Renal pelvis (tissue), 12 donors: Measurements from ENCODE around the gene S100A7. TPM values are rescaled to one million over a fixed set of nuclear protein-coding genes. Genes with fewer than 3 reads are reported as not detected.
A peak's percentile ranks its signal among the peaks of the same experiment; 100 is the strongest.

ENCODE experiments used
- DNase-seq: peaks from one replicate; pipeline ENCODE4 v3.0.0-alpha.2; 2013
- long read RNA-seq, 16 experiments: transcript quantifications; one replicate each; lab custom pipeline, GENCODE V29; 2026
- polyA plus RNA-seq, 3 donors: library from polyadenylated mRNA; unstranded; fragments of 120-200 nt; gene quantifications; one replicate each; pipeline ENCODE4 v1.2.1, GENCODE V29; 2013; ENCODE audit not compliant: insufficient read length in 3 of 3

Gene S100A7
- under 1 TPM in 1 of 3 donors, not detected in 2; 0.98 TPM for polyA plus RNA-seq
- long read RNA-seq, donor 1 = 0 reads
- long read RNA-seq, donor 2 = 0 reads
- long read RNA-seq, donor 3 = 0 reads
- long read RNA-seq, donor 4 = 0 reads
- long read RNA-seq, donor 5 = 0 reads
- long read RNA-seq, donor 6 = 0 reads
- long read RNA-seq, donor 7 = 0 reads
- long read RNA-seq, donor 8 = 0 reads
- long read RNA-seq, donor 9 = 0 reads
- long read RNA-seq, donor 10 = 0 reads
- long read RNA-seq, donor 11 = 0 reads
- long read RNA-seq, donor 12, partial matches to known transcripts = 0 of 5 reads
- long read RNA-seq, donor 12, other reads (novel, unspliced or antisense) = 5 of 5 reads
- long read RNA-seq, donor 13 = 0 reads
- long read RNA-seq, donor 14 = 0 reads
- long read RNA-seq, donor 15 = 0 reads
- long read RNA-seq, donor 16 = 0 reads

- no peak for DNase-seq
Measured at GRCh38 chr1:153460551-153460950, at the start of gene S100A7. Gene S100A7, minus strand, starts transcription at chr1:153460651. Its CDS starts 1,638 bp downstream, at chr1:153459013.

GRCh38 chr1:153509729-153510354 lies 49.4 kb upstream of the S100A7 start:
- DNase-seq = no peak

- DNase-seq = no peak
Measured at GRCh38 chr1:153509036-153509435, 48.6 kb upstream of the S100A7 start.

GRCh38 chr1:153507926-153508583 lies 47.6 kb upstream of the S100A7 start:
- no peak for DNase-seq

GRCh38 chr1:153506831-153507413 lies 46.5 kb upstream of the S100A7 start:
- peak; percentile 53 for DNase-seq

- no peak for DNase-seq
Measured at GRCh38 chr1:153506386-153506785, 45.9 kb upstream of the S100A7 start.

- no peak for DNase-seq
Measured at GRCh38 chr1:153505576-153505975, 45.1 kb upstream of the S100A7 start.

GRCh38 chr1:153503766-153504165 lies 43.3 kb upstream of the S100A7 start:
- no peak for DNase-seq

GRCh38 chr1:153498746-153499145 lies 38.3 kb upstream of the S100A7 start:
- DNase-seq = no peak

GRCh38 chr1:153495536-153495935 lies 35.1 kb upstream of the S100A7 start:
- no peak for DNase-seq

- peak; percentile 69 for DNase-seq
Measured at GRCh38 chr1:153494976-153495535, 34.6 kb upstream of the S100A7 start.

GRCh38 chr1:153493343-153493960 lies 33.0 kb upstream of the S100A7 start:
- DNase-seq = no peak

- DNase-seq = no peak
Measured at GRCh38 chr1:153490272-153491051, 30.0 kb upstream of the S100A7 start.

GRCh38 chr1:153488731-153489130 lies 28.3 kb upstream of the S100A7 start:
- no peak for DNase-seq

- no peak for DNase-seq
Measured at GRCh38 chr1:153487707-153488106, 27.3 kb upstream of the S100A7 start.

GRCh38 chr1:153485863-153486262 lies 25.4 kb upstream of the S100A7 start:
- no peak for DNase-seq

- DNase-seq = no peak
Measured at GRCh38 chr1:153483776-153484175, 23.3 kb upstream of the S100A7 start.

- DNase-seq = no peak
Measured at GRCh38 chr1:153481124-153481523, 20.7 kb upstream of the S100A7 start.

GRCh38 chr1:153478692-153479618 lies 18.5 kb upstream of the S100A7 start:
- no peak for DNase-seq
